PFSK-1 (cell line): ENCODE results near the gene SOX8.

Experiments used
- FOXP2 ChIP-seq: optimal IDR thresholded peaks from 2 replicates; pipeline ENCODE3; 2011; ENCODE audit warnings: borderline replicate concordance, control low read depth, inconsistent platforms; ENCODE audit not compliant: insufficient read depth; ENCODE audit errors: extremely low read length, extremely low read depth
- POLR2AphosphoS5 ChIP-seq: IDR thresholded peaks from 2 replicates; pipeline ENCODE4 v1.6.1; 2012; ENCODE audit warnings: low read depth, mild to moderate bottlenecking, control low read depth, low read length, moderate library complexity
- REST ChIP-seq, 2 experiments: IDR thresholded peaks; 2 replicates each; pipeline versions ENCODE4 v1.6.1 to v1.8.0; 2011 to 2012; ENCODE audit warnings: low read depth in 2 of 2, low read length in 2 of 2, control low read depth in 1 of 2, inconsistent platforms in 1 of 2, mild to moderate bottlenecking in 1 of 2, moderate library complexity in 1 of 2; ENCODE audit not compliant: insufficient read depth in 1 of 2
- SIN3A ChIP-seq: IDR thresholded peaks from 2 replicates; pipeline ENCODE4 v1.6.1; 2012; ENCODE audit warnings: mild to moderate bottlenecking, low read length, moderate library complexity, borderline replicate concordance; ENCODE audit not compliant: insufficient read depth
- TAF1 ChIP-seq: IDR thresholded peaks from 2 replicates; pipeline ENCODE4 v1.6.1; 2012; ENCODE audit warnings: low read length, control low read depth, borderline replicate concordance; ENCODE audit not compliant: insufficient read depth

- TF ChIP-seq REST (IDR thresholded peaks at IDR 0.05; ENCODE audit: insufficient read depth in 1 of 2, low read depth in 2 of 2, low read length in 2 of 2) = no peak
- no peak for TF ChIP-seq SIN3A
- no peak for TF ChIP-seq POLR2AphosphoS5
- no peak for TF ChIP-seq TAF1
- no peak for TF ChIP-seq FOXP2
Observed at GRCh38 chr16:978403-978802, 3.2 kb upstream of the SOX8 start.
